NCI-H1694 treated with DMSO at 0.1 percent for 48 hours (cell line): Measurements from ENCODE around the gene LIMS2.
A peak's percentile ranks its signal among the peaks of the same experiment; 100 is the strongest.

Experiments used
- DNase-seq: peaks from one replicate; lab custom pipeline; 2025; lab: John Stamatoyannopoulos, UW

LIMS2 gene

GRCh38 chr2:127658641-127659407 is 16.5 kb downstream of the LIMS2 start:
- DNase-seq, result no peak

- no peak for DNase-seq
These were observed 17.2 kb downstream of the LIMS2 start for GRCh38 chr2:127658146-127658545.

GRCh38 chr2:127657232-127657595 is 18.1 kb downstream of the LIMS2 start:
- DNase-seq, result no peak

GRCh38 chr2:127656569-127657231 is 18.6 kb downstream of the LIMS2 start:
- DNase-seq, result no peak

- no peak for DNase-seq
These were observed 19.9 kb downstream of the LIMS2 start for GRCh38 chr2:127655209-127656073.

- DNase-seq, result no peak
These were observed 20.5 kb downstream of the LIMS2 start for GRCh38 chr2:127654838-127655175.

GRCh38 chr2:127654084-127654837 is 21.1 kb downstream of the LIMS2 start:
- no peak for DNase-seq

- DNase-seq, result no peak
These were observed 21.8 kb downstream of the LIMS2 start for GRCh38 chr2:127653421-127654083.

GRCh38 chr2:127652786-127653357 is 22.5 kb downstream of the LIMS2 start:
- DNase-seq, result no peak

- no peak for DNase-seq
These were observed 23.3 kb downstream of the LIMS2 start for GRCh38 chr2:127651971-127652550.

- no peak for DNase-seq
These were observed 23.9 kb downstream of the LIMS2 start for GRCh38 chr2:127651381-127651809.

GRCh38 chr2:127650785-127651380 is 24.4 kb downstream of the LIMS2 start:
- DNase-seq, result no peak

- DNase-seq, result no peak
These were observed 25.1 kb downstream of the LIMS2 start for GRCh38 chr2:127650041-127650784.

GRCh38 chr2:127649684-127650040 is 25.7 kb downstream of the LIMS2 start:
- peak; percentile 72 for DNase-seq

GRCh38 chr2:127649100-127649611 is 26.2 kb downstream of the LIMS2 start:
- DNase-seq, result peak; percentile 77

- no peak for DNase-seq
These were observed 27.0 kb downstream of the LIMS2 start for GRCh38 chr2:127648321-127648720.

- no peak for DNase-seq
These were observed 27.8 kb downstream of the LIMS2 start for GRCh38 chr2:127647242-127648190.
